NCI-H1436 (cell line): ENCODE results near the gene IL19.

Experiments
- DNase-seq: peaks from one replicate; lab custom pipeline; 2025; lab: John Stamatoyannopoulos, UW

The IL19 gene

GRCh38 chr1:206860165-206860564 lies 89.6 kb downstream of the IL19 start:
- DNase-seq = no peak

DNA sequence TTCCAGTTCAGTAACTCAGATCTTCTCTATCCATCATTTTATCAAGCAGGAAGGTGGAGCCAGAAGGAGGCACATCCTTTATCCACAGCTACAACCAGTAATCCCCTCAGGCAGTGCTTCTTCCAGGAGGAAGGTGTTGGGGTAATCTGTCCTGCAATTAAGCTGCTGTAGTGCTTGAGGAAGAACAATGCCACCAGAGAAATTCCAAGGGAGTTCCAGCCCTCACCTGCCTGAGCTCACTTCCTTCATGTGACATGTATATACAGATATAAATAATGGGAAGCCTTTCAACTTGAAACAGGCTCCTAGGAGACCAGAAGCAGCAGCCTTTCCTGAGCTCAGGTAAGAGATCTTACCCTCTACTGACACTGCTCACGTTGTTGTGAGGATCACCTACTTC lies 92.7 kb downstream of the IL19 start:
- no peak for DNase-seq

DNA sequence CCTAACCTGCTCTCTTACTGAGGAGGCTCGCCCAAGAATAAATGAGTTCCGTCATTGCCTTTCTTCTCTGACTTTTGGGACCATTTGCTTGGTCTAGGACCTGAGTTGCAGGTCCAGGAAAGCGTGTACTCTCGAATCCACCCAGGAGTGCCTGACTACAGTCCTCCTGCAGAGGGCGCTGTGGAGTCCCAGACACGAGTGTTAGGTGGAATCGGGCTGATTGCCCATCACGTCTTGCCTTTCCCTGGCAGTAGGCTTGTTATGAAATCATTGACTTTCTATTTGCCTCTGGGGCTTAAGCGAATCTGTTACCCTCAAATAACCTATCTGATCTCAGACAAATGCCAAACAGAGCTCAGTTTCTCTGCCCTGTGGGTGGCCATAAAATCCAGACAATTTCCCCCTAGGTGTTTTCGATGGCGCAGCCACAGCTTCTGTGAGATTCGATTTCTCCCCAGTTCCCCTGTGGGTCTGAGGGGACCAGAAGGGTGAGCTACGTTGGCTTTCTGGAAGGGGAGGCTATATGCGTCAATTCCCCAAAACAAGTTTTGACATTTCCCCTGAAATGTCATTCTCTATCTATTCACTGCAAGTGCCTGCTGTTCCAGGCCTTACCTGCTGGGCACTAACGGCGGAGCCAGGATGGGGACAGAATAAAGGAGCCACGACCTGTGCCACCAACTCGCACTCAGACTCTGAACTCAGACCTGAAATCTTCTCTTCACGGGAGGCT lies 94.5 kb downstream of the IL19 start, which contains the start of gene IL20:
Gene IL20, plus strand, starts transcription at position 685 of the 733 bp plus-strand sequence. CDS start 230 bp downstream, outside the sequence.
- peak; percentile 66 for DNase-seq

- no peak for DNase-seq
Measured at GRCh38 chr1:206866062-206866461, 95.5 kb downstream of the IL19 start.

DNA sequence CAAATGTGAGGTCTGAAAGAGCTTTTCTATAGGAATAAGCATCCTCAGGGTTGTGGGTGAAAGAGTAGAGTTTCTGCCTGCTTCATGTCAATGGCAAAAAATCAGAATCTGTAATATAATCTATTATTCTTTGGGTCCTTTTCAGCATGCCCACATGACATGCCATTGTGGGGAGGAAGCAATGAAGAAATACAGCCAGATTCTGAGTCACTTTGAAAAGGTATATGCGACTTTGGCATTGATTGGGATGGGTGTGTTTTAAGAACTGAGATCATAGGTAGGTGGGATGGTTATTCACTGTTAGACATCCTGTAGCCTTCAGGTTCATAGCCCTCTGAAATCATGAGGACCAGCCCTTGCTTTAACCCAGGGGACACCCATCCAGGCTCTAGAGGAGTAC lies 96.7 kb downstream of the IL19 start:
- DNase-seq = no peak

DNA sequence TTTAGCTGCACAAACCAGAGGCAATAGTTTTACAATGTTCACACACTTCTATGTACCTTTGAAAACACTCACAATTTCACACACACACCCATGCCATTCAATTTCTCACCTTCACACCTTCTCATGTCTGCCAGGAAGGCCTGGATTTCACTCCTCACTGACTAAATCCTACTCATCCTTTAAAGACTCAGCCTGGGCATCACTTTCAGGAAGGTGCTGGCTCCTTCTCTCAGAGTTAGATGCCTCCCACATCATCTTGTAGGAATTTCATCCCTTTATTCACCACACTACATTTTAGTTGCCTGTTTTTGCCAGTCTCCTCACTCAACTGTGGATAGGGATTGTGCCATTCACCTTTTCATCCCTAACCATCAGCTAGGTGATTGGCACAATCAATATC lies 97.1 kb downstream of the IL19 start:
- DNase-seq = no peak

DNA sequence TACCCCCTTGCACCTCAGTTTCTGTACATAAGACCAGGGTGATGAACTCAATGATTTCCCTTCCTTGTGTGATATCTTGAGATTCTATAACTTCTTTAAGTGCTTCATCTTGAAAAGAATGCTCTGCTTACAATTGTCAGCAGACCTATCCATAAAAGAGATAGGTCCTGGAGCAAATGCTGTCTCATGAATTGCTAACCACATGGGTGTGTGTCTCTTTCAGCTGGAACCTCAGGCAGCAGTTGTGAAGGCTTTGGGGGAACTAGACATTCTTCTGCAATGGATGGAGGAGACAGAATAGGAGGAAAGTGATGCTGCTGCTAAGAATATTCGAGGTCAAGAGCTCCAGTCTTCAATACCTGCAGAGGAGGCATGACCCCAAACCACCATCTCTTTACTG lies 97.7 kb downstream of the IL19 start:
- no peak for DNase-seq

- no peak for DNase-seq
Measured at GRCh38 chr1:206872139-206872538, 101.6 kb downstream of the IL19 start.

DNA sequence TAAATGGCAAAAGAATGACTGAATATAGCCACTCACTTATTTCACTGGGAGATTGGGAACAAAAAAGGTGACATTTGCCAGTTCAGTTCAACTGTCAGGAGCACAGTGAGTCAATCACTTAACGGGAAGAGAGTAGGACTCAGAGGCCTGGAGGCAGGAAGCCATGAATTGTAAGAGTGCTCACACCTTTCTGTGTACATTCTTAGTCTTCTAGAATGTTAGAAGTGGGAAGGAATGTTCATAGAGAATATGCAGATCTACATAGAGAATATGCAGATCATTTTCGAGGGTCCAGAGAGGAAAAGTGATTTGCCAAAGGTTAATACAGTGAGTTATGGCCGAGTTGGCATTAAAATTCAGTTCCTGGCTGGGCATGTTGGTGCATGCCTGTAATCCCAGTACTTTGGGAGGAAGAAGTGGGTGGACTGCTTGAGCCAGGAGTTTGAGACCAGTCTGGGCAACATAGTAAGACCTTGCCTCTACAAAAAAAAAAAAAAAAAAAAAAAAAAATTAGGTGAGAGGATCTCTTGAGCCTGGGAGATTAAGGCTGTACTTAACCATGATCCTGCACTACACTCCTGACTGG lies 103.1 kb downstream of the IL19 start:
- DNase-seq = no peak

GRCh38 chr1:206875752-206876377 lies 105.3 kb downstream of the IL19 start:
- no peak for DNase-seq

GRCh38 chr1:206878456-206878855 lies 107.9 kb downstream of the IL19 start:
- DNase-seq = no peak

GRCh38 chr1:206880314-206880713 lies 109.7 kb downstream of the IL19 start:
- DNase-seq = no peak

- DNase-seq = no peak
Measured at GRCh38 chr1:206882555-206882954, 112.0 kb downstream of the IL19 start.

DNA sequence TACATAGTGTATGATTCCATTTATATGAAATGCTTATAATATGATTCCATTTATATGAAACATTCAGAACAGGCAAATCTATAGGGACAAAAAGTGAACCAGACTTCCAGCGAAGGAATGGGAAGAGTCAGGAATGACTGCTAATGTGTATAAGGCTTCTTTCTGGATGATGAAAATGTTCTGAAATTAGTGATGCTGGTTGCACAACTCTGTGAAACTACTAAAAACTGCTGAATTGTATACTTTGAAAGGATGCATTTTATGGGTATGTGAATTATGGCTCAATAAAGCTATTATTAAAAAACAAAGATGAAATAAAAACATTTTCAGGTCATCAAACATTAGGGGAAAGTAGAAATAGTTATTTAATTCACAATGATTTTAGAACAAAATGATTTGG lies 112.6 kb downstream of the IL19 start:
- no peak for DNase-seq

GRCh38 chr1:206883876-206884275 lies 113.3 kb downstream of the IL19 start:
- DNase-seq = no peak

DNA sequence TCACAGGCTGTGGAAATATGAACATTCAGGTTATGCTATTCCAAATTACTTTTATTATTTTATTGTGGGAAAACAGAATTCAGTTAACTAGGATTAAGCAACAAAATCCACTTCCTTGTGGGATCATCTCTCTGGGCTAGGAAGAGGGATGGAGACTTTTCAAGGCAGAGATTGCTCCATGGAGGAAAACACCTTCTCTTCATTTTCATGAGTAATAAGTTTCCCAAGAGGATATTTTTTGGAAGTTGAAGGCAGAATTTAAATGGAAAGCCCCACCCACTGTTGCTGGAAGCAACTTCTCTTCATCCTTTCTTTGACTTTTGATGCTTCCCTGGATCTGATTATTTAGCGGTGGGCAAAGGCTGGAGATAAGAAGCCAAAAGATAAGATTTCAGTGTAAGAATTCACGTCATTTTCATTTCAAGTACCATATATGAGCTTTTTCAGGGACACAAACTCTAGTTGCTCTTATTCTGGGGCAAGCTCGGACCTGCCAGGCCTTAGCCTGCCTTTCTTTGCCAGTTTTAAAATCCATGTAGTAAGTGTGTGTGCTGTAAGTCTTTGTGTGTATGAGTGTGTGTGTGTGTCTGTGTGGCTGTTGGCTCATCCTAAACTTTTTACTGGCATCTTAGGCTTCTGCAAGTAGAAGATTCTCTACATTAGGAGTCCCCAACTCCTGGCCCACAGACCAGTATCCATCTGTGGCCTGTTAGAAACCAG lies 114.9 kb downstream of the IL19 start:
- DNase-seq = no peak

GRCh38 chr1:206886831-206887230 lies 116.3 kb downstream of the IL19 start:
- no peak for DNase-seq

- DNase-seq = no peak
Measured at GRCh38 chr1:206887701-206888100, 117.1 kb downstream of the IL19 start.

GRCh38 chr1:206890125-206891060 lies 119.8 kb downstream of the IL19 start:
- no peak for DNase-seq

- DNase-seq = no peak
Measured at GRCh38 chr1:206891412-206891811, 120.8 kb downstream of the IL19 start.
